ENCODE results near the gene TSPAN15.

GRCh38 chr10:69460576-69461242 is 9.4 kb downstream of the TSPAN15 start:
- TF ChIP-seq CTCF (IDR thresholded peaks at IDR 0.05) (no peak), POLR2A (IDR thresholded peaks at IDR 0.05) (no peak)

Data from testis (tissue), 2 donors.